Ishikawa (cell line): ENCODE results near the gene AHCYL2.

ENCODE experiments used
- EP300 ChIP-seq: IDR thresholded peaks from 2 replicates; pipeline ENCODE4 v1.6.1; 2012; ENCODE audit warnings: borderline replicate concordance
- TAF1 ChIP-seq: IDR thresholded peaks from 2 replicates; pipeline ENCODE4 v1.6.1; 2012; ENCODE audit warnings: low read depth, mild to moderate bottlenecking
- YY1 ChIP-seq: IDR thresholded peaks from 2 replicates; pipeline ENCODE4 v1.6.1; 2012; ENCODE audit warnings: low read depth
- TF ChIP-seq, protein P1 (sequence below): IDR thresholded peaks from 2 replicates; pipeline ENCODE4 v1.6.1; 2012

DNA sequence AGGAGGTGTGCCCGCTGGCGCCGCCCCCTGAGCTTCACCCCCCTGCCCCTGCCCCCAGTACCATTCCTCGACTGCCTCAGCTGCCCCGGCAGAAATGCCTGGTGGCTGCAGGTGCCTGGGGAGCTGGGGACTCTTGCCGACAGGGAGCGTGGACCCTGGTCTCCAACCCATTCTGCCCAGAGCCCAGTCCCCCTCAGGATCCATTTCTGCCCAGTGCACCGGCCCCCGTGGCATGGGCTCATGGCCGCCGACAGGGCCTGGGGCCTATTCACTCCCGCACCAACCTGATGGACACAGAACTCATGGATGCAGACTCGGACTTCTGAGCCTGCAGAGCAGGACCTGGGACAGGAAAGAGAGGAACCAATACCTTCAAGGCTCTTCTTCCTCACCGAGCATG lies 12.7 kb upstream of the AHCYL2 start:
- TF ChIP-seq, protein P1, sequence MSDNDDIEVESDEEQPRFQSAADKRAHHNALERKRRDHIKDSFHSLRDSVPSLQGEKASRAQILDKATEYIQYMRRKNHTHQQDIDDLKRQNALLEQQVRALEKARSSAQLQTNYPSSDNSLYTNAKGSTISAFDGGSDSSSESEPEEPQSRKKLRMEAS = no peak
- TF ChIP-seq TAF1 = no peak
- no peak for TF ChIP-seq YY1
- TF ChIP-seq EP300 = no peak
